SKM-1 treated with dmso at 0.1 percent for 144 hours (cell line): ENCODE data around the gene MORN1.
"Not testable (repeated sequence)": the region's sequence is repeated elsewhere in the genome, so short reads cannot be mapped to it uniquely, and the experiment has no call there.

Experiments used
- DNase-seq: peaks from one replicate; lab custom pipeline; 2025; ENCODE audit not compliant: unreplicated experiment; lab: John Stamatoyannopoulos, UW

MORN1 gene

DNA sequence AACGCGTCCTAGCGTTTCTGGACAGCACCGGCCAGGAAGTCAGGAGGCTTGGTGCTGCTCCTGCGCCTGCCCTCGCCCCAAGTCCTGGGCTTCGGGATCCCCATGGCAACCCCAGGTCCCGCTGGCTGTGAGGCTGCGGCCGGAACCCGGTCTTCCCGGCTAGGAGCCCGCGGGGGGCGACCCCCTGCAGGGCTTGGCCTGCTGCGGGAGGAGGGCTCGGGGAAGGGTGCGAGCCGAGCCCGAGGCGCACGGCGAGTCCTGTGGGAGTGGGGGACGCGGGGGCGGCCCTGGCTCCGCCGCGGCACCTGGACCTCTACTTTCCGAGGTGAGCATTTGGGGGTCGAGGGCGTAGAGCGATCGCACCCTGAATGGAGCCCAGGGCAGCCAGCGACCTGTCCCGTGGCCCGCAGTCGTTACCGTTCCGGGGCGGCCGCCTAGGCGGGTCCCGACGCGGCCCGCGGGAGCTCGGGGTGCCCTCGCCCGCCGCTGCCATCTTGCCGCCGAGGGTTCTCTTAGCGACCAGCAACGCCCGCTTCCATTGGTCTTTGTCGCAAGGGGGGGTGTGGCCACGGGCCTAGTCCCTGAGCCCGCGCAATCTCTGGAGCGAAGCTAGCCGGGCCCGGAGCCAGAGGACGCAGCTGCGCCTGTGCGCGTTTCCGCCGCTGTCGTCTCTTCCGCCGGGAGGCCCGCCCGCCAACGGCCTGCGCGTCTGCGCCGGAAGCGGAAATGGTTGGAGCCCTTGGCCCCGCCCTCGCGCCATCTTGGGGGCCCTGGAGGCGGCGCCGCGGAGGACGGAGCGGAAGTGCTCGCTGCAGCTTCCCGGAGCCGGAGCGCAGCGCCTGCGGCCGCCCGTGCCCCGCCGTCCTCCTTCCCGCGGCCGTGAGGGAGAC lies at the start of gene MORN1, which contains the start of gene RER1:
Gene MORN1, minus strand, starts transcription at position 514 of the 890 bp plus-strand sequence. Its CDS starts 21 bp downstream, at position 493.
Gene RER1, plus strand, starts transcription at position 801 of the 890 bp plus-strand sequence. CDS start 3,950 bp downstream, outside the sequence.
- DNase-seq: peak; percentile 98

DNA sequence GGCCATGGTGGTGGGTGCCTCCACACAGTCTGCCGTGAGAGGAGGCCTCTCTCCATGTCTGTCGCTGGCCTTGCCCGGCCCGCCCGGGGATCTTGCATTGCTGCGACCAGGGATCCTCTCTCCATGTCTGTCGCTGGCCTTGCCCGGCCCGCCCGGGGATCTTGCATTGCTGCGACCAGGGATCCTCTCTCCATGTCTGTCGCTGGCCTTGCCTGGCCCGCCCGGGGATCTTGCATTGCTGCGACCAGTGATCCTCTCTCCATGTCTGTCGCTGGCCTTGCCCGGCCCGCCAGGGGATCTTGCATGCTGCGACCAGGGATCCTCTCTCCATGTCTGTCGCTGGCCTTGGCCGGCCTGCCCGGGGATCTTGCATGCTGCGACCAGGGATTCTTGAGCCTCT lies 49.0 kb upstream of the MORN1 start:
- DNase-seq: not testable (repeated sequence)

DNA sequence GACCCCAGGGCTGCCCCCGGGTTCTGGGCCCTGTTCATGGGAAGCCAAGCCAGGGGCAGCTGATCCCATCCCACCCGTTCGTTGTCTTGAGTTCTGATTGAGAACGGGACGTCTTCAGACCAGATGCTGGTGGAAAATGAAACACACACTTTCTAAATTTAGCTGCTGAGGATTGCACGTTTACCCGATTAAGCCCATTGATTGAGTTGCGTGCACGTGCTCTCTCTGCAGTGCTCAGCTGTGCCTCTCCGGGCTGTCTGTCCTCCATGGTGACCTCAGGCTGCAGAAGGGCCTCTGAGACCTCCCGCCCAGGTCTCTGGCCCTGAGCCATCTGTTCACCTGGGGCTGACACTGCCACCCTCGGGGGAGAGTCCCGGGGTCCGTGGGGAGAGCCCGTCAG lies 48.0 kb upstream of the MORN1 start:
- DNase-seq: no peak

DNA sequence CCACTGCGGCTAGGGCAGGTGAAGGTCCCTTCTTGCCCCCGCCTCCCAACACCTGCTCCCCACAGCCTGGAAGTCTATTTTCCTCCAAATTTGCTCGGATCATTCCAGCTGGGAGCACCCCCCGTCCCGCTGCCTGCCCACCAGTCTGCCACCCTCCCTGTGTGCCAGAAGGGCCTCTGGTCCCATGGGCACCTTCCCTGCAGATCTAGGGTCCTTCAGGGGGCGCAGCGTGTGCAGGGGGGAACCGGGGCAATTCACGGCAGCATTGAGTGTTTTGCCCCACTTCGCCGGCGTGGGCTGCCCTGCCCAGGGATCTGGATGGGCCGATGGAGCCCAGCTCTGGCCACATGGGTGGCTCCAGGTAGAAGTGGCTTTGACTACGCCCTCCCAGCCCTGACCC lies 47.3 kb upstream of the MORN1 start:
- DNase-seq: no peak

DNA sequence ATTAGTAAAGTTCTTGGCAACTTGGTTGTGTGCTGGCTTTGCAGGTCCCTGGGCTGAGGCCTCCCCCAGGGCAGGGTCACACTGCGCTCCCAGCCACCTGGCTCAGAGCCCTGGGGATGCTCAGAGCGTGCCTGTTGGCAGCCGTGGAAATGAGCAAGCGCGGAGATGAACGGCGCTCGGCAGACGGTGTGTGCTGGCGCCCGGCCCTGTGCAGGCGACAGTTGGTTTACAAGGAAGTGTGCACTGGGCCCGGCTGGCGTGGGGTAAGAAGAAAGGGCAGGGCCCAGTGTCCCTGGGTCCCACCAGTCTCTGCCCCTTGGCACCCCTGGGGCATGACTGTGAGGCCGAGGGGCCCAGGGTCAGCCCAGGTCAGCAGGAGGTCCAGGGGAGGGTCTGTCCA lies 46.7 kb upstream of the MORN1 start:
- DNase-seq: no peak

DNA sequence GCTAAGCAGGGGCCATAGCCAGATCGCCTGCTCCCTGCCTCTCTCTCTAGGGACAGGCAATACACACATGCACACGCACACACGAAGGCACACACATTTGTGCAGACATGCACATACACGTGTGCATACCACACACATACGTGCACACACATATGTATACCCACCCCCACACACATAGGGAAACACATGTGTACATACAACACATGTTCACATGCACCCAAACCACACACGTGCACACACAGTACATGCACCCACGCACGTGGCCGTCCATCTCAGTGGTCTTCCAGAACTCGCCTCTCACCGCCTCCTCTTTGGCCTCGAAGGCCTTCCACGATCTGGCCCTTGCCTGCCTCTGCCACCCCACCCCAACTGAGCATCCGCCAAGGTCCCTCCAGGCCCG lies 46.3 kb upstream of the MORN1 start:
- DNase-seq: no peak

DNA sequence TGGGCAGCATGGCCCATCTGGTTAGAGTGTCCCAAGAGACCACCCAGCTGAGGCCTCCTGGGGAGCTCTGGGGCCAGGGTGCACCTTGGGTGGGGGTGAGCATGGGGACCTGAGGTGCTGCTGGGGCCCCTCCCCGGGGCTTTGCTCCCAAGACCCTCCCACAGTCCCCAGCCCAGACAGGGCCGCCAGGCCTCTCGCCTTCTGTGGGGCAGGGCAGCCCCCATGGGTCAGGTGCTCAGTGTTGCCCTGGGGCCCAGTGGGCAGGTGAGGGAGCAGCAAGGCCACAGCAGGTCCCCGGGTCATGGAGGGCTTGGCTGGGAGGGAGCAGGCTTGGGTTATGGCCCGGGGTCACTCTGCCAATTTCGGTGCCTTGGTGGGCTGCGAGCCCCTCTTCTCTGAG lies 45.5 kb upstream of the MORN1 start:
- no peak for DNase-seq

DNA sequence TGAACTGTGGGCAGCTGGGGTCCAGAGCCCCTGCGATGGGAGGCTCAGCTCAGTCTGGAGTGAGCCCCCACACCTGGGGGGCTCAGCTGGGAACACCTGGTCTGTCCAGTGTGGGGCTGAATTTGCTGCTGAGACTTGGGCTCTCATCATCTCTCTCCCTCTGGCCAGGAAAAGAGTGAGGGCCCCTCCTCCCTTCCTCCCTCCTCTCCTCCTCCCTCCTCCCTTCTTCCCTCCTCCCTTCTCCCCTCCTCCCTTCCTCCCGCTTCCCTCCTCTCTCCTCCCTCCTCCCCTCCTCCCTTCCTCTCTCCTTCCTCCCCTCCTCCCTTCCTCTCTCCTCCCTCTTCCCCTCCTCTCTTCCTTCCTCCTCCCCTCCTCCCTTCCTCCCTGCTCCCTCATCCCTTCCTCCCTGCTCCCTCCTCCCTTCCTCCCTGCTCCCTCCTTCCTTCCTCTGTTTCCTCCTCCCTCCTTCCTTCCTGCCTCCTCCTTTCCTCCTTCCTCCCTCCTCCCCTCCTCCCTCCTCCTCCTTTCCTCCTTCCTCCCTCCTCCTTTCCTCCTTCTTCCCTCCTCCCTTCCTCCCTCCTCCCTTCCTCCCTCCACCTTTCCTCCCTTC lies 44.5 kb upstream of the MORN1 start:
- DNase-seq: no peak

DNA sequence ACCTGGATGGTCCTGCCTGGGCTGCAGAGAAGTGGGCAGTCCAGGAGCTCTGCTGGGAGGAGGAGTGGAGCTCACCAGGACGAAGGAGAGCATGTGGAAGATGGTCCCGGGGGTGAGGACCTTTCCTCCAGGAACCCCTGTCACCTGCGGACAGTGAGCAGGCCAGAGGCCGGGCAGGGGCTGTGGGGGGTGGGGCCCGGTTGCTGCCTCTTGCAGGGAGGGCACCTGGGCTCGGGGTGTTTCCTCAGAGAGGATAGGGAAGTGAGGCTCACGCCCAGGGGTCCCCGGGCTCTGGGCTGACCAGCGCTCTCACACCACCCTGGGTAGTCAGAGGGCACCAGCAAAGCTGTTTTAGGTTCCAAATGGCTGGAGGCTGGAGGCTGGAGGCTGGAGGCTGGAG lies 43.7 kb upstream of the MORN1 start:
- DNase-seq: no peak

DNA sequence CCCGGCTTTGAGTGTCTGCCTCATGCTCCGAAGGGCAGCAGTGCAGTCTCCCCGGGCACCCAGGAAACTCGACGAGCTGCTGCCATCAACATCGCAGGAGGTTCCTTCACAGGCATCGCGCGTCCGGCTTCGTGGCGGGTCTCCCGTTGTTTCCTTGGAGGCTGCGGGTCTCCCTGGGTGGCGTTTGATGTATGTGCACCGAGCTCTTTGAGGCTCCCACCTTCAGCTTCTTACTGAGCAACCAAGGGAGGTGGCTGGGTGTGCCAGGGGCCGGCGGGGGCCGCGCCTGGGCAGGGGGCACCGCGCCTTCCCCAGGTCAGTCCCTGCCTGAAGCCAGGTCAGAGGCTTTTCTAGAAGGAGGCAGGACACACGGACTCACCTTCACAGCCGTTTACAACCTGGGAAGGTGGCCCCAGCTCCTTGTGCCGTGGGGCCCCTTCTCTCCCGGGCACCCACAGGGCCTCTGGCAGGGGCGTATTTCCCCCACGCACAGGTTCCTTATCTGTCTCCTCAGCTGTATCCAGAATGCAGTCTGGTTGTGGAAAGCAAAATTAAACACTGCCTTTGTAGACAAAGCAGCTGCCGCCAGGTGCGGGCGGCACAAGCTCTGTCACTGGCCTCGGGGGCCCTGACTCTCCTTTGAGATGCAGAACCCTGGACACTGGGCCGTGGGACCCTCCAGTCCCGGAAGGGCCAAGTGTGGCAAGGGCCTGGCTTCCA lies 42.7 kb upstream of the MORN1 start:
- DNase-seq: no peak

DNA sequence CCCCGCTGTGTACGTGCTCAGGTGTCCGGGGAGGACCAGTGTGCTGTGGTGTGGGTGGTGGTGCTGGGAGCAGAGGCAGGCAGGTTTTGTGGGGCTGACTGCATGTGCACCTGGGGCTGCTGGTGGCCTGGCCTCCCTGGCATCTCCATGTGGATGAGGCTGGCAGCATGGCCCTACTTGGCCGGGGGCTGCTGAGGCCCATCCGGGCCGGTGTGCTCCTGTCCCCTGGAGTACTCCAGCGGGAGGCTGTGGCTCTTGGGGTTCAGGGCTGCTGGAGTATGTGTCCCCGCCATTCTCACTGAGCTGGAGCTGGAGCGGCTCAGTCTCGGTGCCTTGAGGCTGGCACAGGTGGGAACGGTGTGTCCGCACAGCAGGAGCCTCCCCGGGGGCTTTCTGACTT lies 41.8 kb upstream of the MORN1 start:
- no peak for DNase-seq

DNA sequence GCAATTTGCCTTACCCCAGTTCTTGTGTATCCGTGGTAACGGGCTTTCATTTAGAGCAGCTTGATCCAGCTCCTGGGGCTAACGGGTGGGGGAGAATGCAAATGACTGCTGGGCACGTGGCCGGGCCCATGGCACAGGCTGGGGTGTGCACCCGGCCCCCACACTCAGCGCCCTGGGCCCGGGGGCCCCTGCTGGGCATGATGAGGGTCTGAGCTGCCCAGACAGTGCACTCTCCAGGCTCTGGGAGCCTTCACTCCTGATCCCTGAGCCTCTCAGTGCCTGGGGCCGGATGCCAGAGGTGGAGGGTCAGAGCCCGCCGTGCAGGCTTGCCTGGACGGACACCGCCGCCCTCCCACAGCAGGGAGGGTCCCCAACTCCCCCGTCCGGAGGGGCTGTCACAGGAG lies 41.1 kb upstream of the MORN1 start:
- no peak for DNase-seq

DNA sequence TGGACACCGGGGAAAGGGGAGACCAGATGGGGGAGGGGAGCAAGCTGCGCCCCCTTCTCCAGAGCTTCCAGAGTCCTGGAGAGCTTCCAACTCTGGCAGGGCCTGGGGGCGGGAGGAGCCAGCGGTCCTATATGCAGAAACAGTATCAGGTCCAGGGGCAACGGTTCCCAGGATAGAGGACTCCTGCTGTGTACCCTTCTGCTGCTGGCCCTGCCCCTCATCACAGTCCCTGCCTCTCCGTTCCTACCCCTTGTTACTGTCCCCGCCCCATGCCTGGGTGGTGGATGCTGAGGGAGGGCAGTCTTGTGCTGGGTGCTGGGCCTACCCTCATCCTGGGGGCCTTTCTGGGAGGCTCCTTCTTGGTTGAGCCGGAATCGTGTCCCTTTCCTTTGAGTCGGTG lies 40.2 kb upstream of the MORN1 start:
- no peak for DNase-seq

DNA sequence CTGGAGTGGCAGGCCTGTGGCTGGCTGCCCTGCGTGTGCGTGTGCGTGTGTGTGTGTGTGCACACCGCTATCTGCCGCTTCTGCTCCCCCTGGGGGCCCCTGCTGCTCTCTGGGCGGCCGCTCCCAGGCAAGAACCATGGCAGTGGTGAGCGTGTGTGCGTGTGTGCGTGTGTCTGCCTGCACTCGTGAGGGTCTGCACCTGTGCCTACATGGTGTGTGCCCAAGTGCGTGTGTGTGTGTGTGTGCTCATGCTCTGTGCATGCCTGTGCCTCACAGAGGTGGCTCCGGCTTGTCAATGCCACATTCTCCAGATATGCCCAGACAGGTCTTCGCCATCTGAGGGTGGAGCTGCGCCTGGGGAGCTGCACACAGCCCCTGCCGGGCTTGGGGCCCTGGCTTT lies 39.7 kb upstream of the MORN1 start:
- no peak for DNase-seq

DNA sequence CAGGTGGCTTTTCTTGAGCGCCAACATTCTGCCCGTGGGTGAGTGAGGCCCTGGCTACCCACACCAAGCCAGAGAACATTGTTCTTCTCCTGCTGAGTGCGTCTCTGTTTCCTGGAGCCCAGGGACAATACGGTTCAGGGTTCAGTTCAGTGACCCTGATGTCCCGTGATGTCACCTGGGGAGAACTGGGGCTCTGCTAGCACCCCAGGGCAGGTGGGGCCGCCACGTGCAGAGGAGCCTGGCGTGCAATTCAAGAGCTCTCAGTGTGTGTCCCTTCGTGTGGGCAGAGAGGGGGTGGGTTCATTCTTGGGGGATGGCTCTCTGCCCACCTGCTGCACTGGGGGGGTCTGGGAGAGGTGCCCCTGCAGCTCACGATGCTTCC lies 39.2 kb upstream of the MORN1 start:
- DNase-seq: no peak

DNA sequence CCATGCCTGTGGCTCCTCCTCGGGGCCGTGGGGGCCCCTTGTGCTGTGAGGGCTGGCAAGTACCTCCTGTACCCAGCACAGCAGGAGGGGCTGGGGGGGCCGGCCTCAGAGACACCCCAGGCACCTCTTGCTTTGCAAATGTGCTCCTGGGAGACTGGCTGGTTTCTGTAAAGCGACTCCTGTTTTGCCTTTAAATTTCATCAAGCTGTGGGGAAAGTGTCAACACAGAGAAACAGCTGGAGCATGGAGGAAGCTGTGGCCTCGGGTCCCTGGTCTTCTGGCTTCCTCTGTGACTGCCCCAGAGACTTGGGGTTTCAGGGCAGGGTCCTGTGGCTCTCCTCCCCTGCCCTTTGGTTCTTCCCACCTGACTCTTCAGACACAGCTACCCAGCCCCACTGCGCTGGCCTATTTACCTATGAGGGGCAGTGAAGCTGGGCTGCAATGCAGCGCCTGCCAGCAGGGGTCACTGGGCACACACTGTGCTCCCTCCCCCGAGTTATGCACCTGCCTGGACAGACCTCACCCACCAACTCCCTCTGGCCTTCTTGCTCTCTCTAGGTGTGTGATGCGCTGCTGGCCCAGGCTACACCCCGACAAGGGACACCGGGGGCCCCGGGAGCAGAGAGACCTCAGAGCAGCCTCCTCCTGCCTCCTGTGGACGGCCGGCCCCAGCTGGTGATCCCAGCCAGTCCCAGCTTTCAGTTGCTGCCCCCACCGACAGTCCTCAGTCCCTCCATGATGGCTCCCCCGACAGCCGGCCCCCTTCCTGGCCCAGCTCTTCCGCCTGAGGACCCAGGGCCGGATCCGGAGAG lies 38.6 kb upstream of the MORN1 start:
- no peak for DNase-seq

DNA sequence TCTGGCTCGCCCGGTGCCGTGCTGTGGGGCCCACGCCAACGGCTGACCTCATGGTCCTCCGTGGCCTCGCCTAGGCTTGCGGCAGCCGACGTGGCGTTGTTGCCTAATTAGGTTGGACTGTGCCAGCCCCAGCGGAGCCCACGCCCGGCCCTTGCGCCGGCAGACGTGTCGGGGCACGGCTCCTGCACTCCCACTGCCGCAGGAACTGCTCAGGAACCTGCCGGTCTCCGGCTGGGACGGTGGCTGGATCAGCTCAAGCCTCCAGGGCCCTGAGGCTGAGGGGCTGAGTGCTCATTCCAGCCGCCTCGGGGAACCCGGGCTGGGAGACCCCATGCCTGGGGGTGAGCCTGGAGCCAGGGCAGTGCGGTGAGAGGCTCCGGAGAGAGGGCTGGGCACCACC lies 37.1 kb upstream of the MORN1 start:
- DNase-seq: no peak

DNA sequence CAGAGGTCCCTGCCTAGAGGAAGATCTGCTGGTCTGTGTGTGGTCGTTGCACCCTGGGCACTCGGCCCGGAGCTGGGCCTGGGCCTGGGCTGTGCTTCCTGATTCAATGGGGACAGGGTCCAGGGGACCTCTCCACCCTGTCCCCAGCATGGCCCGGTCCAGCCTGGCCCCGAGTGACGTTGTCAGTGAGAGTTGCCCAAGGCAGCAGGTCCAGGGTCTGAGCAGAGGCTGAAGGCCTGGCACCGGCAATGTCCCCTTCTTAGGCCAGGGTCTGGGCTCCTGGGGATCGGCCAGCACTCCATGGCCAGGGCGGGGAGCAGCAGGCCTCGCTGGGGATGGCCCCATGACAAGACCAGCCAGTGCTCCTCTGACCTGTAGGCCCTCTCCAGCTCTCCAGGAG lies 36.6 kb upstream of the MORN1 start:
- no peak for DNase-seq

DNA sequence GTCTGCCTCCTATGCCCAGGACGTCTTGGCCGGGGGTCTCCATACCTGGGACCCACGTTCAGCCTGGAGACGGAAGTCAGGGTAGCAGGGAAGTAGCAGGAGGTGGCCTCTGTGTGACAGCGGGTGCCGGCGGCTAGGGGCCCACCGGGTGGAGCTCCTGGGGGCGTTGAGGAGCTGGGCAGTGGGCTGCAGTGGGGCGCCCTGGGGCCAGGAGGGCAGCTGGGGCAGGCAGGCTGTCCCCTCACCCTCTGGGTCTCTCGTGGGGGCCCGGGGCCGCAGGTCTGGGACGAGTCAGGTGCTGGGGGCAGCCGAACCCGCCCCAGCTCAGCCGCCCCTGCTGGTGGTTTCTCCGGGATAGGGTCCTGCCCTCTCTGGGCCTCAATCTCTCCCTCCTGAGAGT lies 35.7 kb upstream of the MORN1 start:
- no peak for DNase-seq

DNA sequence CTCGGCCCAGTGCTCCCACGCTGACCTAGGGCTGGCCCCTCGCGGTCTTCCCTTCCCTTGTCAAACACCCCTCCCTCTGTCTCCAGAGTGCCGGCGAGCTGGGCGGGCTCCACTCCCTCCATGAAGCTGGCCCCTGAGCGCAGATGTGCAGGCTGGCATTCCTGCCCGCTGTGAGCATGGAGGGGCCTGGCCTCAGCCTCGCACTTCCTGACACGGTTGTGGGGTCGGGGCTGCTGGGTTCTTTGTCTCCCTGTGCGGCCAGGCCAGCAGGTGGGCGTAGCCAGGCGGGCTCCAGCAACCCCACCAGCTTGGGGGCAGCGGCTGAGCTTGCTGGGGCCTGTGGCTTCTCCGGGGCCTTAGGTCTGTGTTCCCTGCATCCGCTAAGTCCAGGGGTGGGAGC lies 35.2 kb upstream of the MORN1 start:
- no peak for DNase-seq

DNA sequence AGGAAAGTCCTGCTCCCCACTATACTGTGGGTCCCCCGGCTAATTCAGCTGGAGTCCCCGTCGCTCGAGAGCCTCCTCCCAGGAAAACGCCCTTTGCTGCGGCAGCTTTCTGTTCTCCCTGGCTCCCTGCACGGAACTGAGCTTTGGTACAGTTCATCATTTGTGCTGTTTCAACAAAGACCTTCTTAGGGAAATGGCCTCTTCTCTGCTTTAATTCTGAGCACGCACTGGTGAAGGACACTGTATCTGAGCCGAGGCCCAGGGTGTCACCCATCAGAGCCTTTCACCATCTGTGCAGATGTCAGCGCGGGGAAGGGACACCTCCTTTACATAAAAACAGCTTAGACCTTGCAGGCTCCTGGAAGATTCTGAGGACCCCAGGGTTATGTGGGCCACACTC lies 34.5 kb upstream of the MORN1 start:
- DNase-seq: no peak
